ENCODE measurements around the gene SHOC1.
"Not testable (repeated sequence)": the region's sequence is repeated elsewhere in the genome, so short reads cannot be mapped to it uniquely, and the experiment has no call there.

The SHOC1 gene

DNA sequence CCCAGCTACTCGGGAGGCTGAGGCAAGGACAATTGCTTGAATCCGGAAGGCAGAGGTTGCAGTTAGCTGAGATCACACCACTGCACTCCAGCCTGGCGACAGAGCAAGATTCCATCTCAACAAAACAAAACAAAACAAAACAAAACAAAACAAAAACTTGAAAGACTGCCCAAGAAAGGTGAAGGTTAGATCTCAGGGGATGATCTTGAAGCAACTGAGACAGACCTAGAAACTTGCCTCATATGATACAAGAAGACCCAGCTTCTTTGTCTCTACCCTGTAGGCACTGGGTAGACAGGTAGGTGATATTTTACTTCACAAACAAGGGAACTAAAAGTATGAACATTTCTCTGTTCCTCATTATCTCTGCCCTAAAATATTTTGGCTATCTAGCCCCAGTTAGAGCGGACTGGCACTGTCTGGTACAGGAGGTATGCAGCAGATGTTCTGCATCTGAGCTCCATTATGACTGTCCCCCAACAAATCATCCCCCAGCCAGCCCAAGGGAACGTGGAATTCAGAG is 26.3 kb upstream of the SHOC1 start:
- no peak for DNase-seq (ENCODE audit: extremely low read depth, low read depth)
- TF ChIP-seq, protein P1, sequence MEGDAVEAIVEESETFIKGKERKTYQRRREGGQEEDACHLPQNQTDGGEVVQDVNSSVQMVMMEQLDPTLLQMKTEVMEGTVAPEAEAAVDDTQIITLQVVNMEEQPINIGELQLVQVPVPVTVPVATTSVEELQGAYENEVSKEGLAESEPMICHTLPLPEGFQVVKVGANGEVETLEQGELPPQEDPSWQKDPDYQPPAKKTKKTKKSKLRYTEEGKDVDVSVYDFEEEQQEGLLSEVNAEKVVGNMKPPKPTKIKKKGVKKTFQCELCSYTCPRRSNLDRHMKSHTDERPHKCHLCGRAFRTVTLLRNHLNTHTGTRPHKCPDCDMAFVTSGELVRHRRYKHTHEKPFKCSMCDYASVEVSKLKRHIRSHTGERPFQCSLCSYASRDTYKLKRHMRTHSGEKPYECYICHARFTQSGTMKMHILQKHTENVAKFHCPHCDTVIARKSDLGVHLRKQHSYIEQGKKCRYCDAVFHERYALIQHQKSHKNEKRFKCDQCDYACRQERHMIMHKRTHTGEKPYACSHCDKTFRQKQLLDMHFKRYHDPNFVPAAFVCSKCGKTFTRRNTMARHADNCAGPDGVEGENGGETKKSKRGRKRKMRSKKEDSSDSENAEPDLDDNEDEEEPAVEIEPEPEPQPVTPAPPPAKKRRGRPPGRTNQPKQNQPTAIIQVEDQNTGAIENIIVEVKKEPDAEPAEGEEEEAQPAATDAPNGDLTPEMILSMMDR (IDR thresholded peaks at IDR 0.05; ENCODE audit: low read depth, low read length, missing control alignments): no peak
- no peak overlapping the region for H3K4me3 ChIP-seq (replicated peaks; ENCODE audit: low read depth, low read length)

DNA sequence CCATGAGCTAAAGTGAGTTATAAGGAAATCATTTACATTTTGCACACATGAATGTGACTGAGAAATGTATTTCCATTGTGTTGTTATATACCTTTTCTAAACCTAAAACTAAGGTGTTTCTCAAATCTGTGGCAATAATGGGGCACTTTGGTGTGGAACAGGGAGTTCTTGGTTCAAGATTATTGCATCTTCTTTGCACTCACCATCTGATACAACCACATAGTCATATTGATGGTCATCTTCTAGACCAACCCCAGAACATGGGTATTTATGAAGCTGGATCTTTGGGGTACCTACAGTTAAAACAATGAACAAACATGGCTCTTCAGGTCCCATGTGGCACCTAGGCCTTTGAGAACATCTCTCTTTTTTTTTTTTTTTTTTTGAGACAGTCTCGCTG is 24.6 kb upstream of the SHOC1 start:
- TF ChIP-seq, protein P1 (IDR thresholded peaks at IDR 0.05; ENCODE audit: low read depth, low read length, missing control alignments): no peak
- H3K4me3 ChIP-seq (replicated peaks; ENCODE audit: low read depth, low read length): no peak overlapping the region
- DNase-seq (ENCODE audit: extremely low read depth, low read depth): no peak

DNA sequence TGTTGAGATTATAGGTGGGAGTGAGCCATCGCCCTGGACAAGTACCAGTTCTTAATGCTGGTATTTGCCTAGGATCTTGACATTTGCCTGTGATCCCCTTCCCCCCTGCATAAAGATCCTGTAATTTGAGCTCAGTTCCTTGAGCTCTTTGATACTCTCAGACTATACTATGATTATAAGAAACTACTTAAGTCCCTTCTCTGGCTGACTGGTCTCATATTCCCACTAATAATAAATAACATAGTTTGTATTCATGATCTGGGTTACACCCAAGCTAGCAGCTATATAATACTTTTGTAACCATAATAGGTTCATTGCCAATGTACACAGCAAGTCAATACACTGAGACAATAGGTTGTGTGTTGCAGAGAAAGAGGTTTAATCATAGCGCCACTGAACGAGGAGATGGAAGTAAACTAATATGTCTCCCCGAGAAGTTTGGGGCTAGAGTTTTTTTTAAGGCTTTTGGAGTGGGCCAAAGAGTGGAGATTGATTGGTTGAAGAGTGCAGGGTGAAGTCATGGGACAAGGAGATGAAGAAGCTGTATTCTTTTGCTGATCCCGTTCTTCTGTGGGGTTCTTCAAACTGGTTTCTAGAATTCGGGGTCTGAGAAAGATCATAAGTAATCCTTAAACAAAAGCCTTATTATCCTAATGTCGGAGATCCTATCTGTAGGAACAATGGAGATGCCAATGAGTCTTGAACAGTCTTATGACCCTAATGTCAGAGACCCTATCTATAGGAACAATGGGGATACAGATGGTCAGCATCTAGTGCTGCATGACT is 20.7 kb upstream of the SHOC1 start:
- DNase-seq (ENCODE audit: extremely low read depth, low read depth): no peak
- TF ChIP-seq, protein P1 (IDR thresholded peaks at IDR 0.05; ENCODE audit: low read depth, low read length, missing control alignments): no peak
- no peak overlapping the region for H3K4me3 ChIP-seq (replicated peaks; ENCODE audit: low read depth, low read length)

DNA sequence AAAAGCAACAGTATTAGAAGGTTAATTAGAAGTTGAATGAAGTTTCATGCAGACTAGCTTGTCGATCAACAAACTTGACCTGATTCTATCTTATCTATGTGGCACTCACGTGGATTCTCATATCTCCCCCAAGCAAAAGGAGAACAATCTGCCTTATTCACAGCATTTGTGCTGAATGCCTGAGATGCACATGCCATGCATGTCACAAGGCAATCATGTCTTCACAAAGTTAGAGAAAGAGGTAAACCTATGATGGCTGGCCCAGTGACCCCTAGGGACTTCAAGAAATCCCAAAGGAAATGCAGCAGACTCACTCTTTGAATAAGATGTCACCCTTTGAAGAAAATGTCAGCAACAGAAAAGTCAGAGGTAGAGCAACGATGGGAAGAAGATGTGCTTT is 17.6 kb upstream of the SHOC1 start:
- DNase-seq (ENCODE audit: extremely low read depth, low read depth): no peak
- H3K4me3 ChIP-seq (replicated peaks; ENCODE audit: low read depth, low read length): no peak overlapping the region
- TF ChIP-seq, protein P1 (IDR thresholded peaks at IDR 0.05; ENCODE audit: low read depth, low read length, missing control alignments): no peak

DNA sequence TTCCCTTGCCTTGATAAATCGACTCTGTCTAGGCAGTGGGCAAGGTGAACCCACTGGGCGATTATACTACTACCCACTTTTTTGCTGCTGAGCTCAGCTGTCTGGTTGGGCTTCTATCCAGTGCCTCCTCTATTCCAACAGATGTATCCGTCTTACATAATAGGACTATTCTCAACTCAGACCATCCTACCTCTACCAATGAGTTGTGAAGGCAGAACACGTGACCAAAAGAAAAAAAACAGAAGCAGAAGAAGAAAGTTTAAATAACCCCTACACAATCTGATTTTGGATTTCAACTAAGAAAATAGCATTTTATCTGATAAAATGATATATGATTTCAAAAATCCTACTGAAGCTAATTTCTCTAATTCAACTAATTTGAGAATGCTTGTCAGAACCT is 16.2 kb upstream of the SHOC1 start:
- DNase-seq (ENCODE audit: extremely low read depth, low read depth): no peak
- no peak overlapping the region for H3K4me3 ChIP-seq (replicated peaks; ENCODE audit: low read depth, low read length)
- TF ChIP-seq, protein P1 (IDR thresholded peaks at IDR 0.05; ENCODE audit: low read depth, low read length, missing control alignments): no peak

DNA sequence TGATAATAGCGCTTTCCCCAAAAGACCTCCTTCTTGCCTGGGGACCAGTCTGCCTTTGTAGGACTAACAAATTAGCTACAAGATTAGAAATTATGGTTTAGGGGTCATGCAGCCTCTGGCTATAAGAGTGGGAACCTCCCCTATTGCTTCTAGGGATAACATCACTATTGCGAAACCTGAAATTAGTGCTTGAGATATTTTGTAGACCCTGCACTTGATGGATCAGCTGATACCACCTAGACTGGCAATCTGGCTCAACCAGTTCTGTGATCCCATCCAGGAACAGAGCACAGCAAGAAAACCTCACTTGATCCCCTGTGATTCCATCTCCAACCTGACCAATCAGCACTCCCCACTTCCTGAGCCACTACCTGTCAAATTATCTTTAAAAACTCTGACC is 15.7 kb upstream of the SHOC1 start:
- DNase-seq (ENCODE audit: extremely low read depth, low read depth); H3K4me3 ChIP-seq (replicated peaks; ENCODE audit: low read depth, low read length): not testable (repeated sequence)

DNA sequence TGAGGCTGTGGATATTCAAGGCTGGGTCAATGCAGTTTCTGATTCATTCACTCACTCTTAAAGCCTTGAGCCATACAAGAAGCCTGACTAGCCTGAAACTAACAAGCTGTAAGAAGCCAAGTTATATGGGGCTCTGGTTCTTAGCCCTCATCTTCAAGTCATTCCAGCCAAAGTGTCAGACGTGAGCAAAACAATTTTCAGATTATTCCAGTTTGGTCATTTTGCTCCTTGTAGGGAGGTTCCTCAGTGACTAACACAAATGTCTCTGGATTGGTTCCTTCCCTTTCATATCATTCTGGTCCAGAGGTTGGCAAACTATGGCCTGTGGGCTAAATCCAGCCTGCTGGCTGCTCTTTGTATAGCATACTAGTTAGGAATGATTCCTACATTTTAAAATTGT is 12.5 kb upstream of the SHOC1 start:
- no peak overlapping the region for H3K4me3 ChIP-seq (replicated peaks; ENCODE audit: low read depth, low read length)
- no peak for DNase-seq (ENCODE audit: extremely low read depth, low read depth)
- TF ChIP-seq, protein P1 (IDR thresholded peaks at IDR 0.05; ENCODE audit: low read depth, low read length, missing control alignments): no peak
